NT2/D1 (cell line): ENCODE measurements around the gene ZC3H8.

Experiments
- DNase-seq: peaks from one replicate; pipeline ENCODE4 v3.0.0-alpha.2; 2011; ENCODE audit warnings: low read depth, low spot score
- H3K27me3 ChIP-seq: 2 replicates; pipeline ENCODE4 v1.6.0; 2011; ENCODE audit warnings: mild to moderate bottlenecking; ENCODE audit not compliant: insufficient read length, insufficient read depth
- H3K36me3 ChIP-seq: 2 replicates; pipeline ENCODE4 v1.6.1; 2011; ENCODE audit warnings: mild to moderate bottlenecking, low read length, mixed read lengths; ENCODE audit not compliant: insufficient read depth, insufficient read length
- H3K4me1 ChIP-seq: 2 replicates; pipeline ENCODE4 v1.5.1; 2011; ENCODE audit not compliant: insufficient read depth, insufficient read length
- H3K4me3 ChIP-seq: 2 replicates; pipeline ENCODE4 v1.5.1; 2011; ENCODE audit warnings: low read depth; ENCODE audit not compliant: insufficient read length
- H3K9ac ChIP-seq: 2 replicates; pipeline ENCODE4 v1.6.0; 2011; ENCODE audit warnings: low read depth; ENCODE audit not compliant: insufficient read length
- H3K9me3 ChIP-seq: 2 replicates; pipeline ENCODE4 v1.5.1; 2011; ENCODE audit warnings: mild to moderate bottlenecking, low read length; ENCODE audit not compliant: insufficient read depth
- SUZ12 ChIP-seq: IDR thresholded peaks from 2 replicates; pipeline ENCODE4 v1.6.1; 2011; ENCODE audit not compliant: insufficient read length, insufficient read depth; ENCODE audit errors: extremely low read depth
- YY1 ChIP-seq: IDR thresholded peaks from 2 replicates; pipeline ENCODE4 v1.6.1; 2011; ENCODE audit not compliant: insufficient read length, insufficient read depth
- ZNF274 ChIP-seq: IDR thresholded peaks from 2 replicates; pipeline ENCODE4 v1.6.1; 2011; ENCODE audit warnings: mild to moderate bottlenecking, low read depth, low read length

ZC3H8 gene

GRCh38 chr2:112257575-112257974 is 2.7 kb upstream of the ZC3H8 start:
- H3K9me3 ChIP-seq = peaks cover 6% of the 10 kb centered on the region; the same call in 1 of the 2 replicates
- H3K4me1 ChIP-seq = no peaks in the 10 kb centered on the region
- H3K27me3 ChIP-seq = no peaks in the 10 kb centered on the region
- no peaks in the 10 kb centered on the region for H3K36me3 ChIP-seq
- DNase-seq = no peak
- TF ChIP-seq ZNF274 = no peak
- TF ChIP-seq YY1 = no peak
- no peak for TF ChIP-seq SUZ12
- no peak overlapping the region for H3K9ac ChIP-seq
- H3K4me3 ChIP-seq = no peak overlapping the region

GRCh38 chr2:112256654-112257053 is 1.8 kb upstream of the ZC3H8 start:
- Histone ChIP-seq H3K36me3 (peaks cover 2% of the 10 kb centered on the region), H3K27me3 (no peaks in the 10 kb centered on the region), H3K4me3 (no peak overlapping the region), H3K4me1 (no peaks in the 10 kb centered on the region), H3K9ac (no peak overlapping the region), H3K9me3 (no peaks in the 10 kb centered on the region)
- no peak for DNase-seq
- no peak for TF ChIP-seq YY1
- no peak for TF ChIP-seq SUZ12
- no peak for TF ChIP-seq ZNF274

- no peaks in the 10 kb centered on the region for H3K9me3 ChIP-seq
- DNase-seq = no peak
- no peak overlapping the region for H3K4me3 ChIP-seq
- no peaks in the 10 kb centered on the region for H3K4me1 ChIP-seq
- no peak for TF ChIP-seq SUZ12
- H3K36me3 ChIP-seq = peaks cover 6% of the 10 kb centered on the region
- H3K27me3 ChIP-seq = no peaks in the 10 kb centered on the region
- no peak overlapping the region for H3K9ac ChIP-seq
These were observed 1.0 kb upstream of the ZC3H8 start for GRCh38 chr2:112255875-112256274.

GRCh38 chr2:112253261-112253815 is 1.5 kb downstream of the ZC3H8 start:
- peaks cover 22% of the 10 kb centered on the region for H3K36me3 ChIP-seq
- no peak overlapping the region for H3K9ac ChIP-seq
- TF ChIP-seq ZNF274 (no peak), SUZ12 (no peak), YY1 (no peak)
- no peak for DNase-seq
- H3K4me1 ChIP-seq = no peaks in the 10 kb centered on the region
- H3K27me3 ChIP-seq = no peaks in the 10 kb centered on the region
- no peaks in the 10 kb centered on the region for H3K9me3 ChIP-seq
- H3K4me3 ChIP-seq = no peak overlapping the region

- Histone ChIP-seq H3K9ac (no peak overlapping the region), H3K27me3 (no peaks in the 10 kb centered on the region), H3K36me3 (peaks cover 39% of the 10 kb centered on the region), H3K4me3 (no peak overlapping the region), H3K9me3 (peaks cover 2% of the 10 kb centered on the region), H3K4me1 (no peaks in the 10 kb centered on the region)
- DNase-seq = no peak
- TF ChIP-seq YY1 = no peak
- no peak for TF ChIP-seq SUZ12
- no peak for TF ChIP-seq ZNF274
These were observed 3.6 kb downstream of the ZC3H8 start for GRCh38 chr2:112251271-112251670.

- no peaks in the 10 kb centered on the region for H3K4me1 ChIP-seq
- no peaks in the 10 kb centered on the region for H3K27me3 ChIP-seq
- peaks cover 5% of the 10 kb centered on the region for H3K9me3 ChIP-seq
- H3K9ac ChIP-seq = no peak overlapping the region
- no peak for DNase-seq
- H3K4me3 ChIP-seq = no peak overlapping the region
- TF ChIP-seq ZNF274 = no peak
- TF ChIP-seq SUZ12 = no peak
- TF ChIP-seq YY1 = no peak
- peaks cover 58% of the 10 kb centered on the region for H3K36me3 ChIP-seq
These were observed 10.0 kb downstream of the ZC3H8 start for GRCh38 chr2:112244854-112245253.

- peaks cover 45% of the 10 kb centered on the region for H3K36me3 ChIP-seq
- H3K4me1 ChIP-seq = no peaks in the 10 kb centered on the region
- DNase-seq = no peak
- no peak overlapping the region for H3K9ac ChIP-seq
- H3K27me3 ChIP-seq = no peaks in the 10 kb centered on the region
- no peak for TF ChIP-seq ZNF274
- no peak for TF ChIP-seq YY1
- TF ChIP-seq SUZ12 = no peak
- H3K9me3 ChIP-seq = peaks cover 5% of the 10 kb centered on the region
- H3K4me3 ChIP-seq = no peak overlapping the region
These were observed 11.6 kb downstream of the ZC3H8 start for GRCh38 chr2:112243233-112243632.

- no peaks in the 10 kb centered on the region for H3K27me3 ChIP-seq
- DNase-seq = no peak
- H3K4me1 ChIP-seq = no peaks in the 10 kb centered on the region
- H3K9me3 ChIP-seq = peaks cover 5% of the 10 kb centered on the region
- H3K4me3 ChIP-seq = no peak overlapping the region
- peaks cover 38% of the 10 kb centered on the region for H3K36me3 ChIP-seq
- TF ChIP-seq SUZ12 (no peak), ZNF274 (no peak), YY1 (no peak)
- no peak overlapping the region for H3K9ac ChIP-seq
These were observed 12.5 kb downstream of the ZC3H8 start for GRCh38 chr2:112242384-112242783.
